SW 1271 (cell line): ENCODE data around the gene MSH5.
A peak's percentile ranks its signal among the peaks of the same experiment; 100 is the strongest.
"Not testable (repeated sequence)": the region's sequence is repeated elsewhere in the genome, so short reads cannot be mapped to it uniquely, and the experiment has no call there.

Experiments used
- DNase-seq, 2 experiments: peaks; one replicate each; lab custom pipeline; 2025; lab: John Stamatoyannopoulos, UW

MSH5 gene

GRCh38 chr6:31739639-31740396 is at the start of gene MSH5:
Gene MSH5 (plus strand): TSS chr6:31740005. CDS start chr6:31740467, 462 bp downstream.
- peak; percentile 95 to 100 for DNase-seq

GRCh38 chr6:31690231-31691077 is 49.4 kb upstream of the MSH5 start:
- no peak for DNase-seq

GRCh38 chr6:31691078-31691463 is 48.7 kb upstream of the MSH5 start:
- no peak for DNase-seq

GRCh38 chr6:31691564-31692108 is 48.2 kb upstream of the MSH5 start:
- no peak for DNase-seq

- no peak for DNase-seq
Observed at GRCh38 chr6:31692353-31692752, 47.5 kb upstream of the MSH5 start.

- DNase-seq = no peak
Observed at GRCh38 chr6:31692886-31693285, 46.9 kb upstream of the MSH5 start.

- DNase-seq = no peak
Observed at GRCh38 chr6:31693535-31693934, 46.3 kb upstream of the MSH5 start.

GRCh38 chr6:31697555-31697954 is 42.2 kb upstream of the MSH5 start:
- no peak for DNase-seq

GRCh38 chr6:31700740-31701401 is 38.9 kb upstream of the MSH5 start:
- DNase-seq = no peak

GRCh38 chr6:31701666-31702404 is 38.0 kb upstream of the MSH5 start:
- DNase-seq = no peak

GRCh38 chr6:31702405-31702818 is 37.4 kb upstream of the MSH5 start:
- DNase-seq = no peak

- DNase-seq = peak; percentile 92 to 97
Observed at GRCh38 chr6:31702819-31703716, 36.7 kb upstream of the MSH5 start, which contains the start of gene ABHD16A. Gene ABHD16A (minus strand): TSS chr6:31703324. CDS start chr6:31703281, 43 bp downstream.

- no peak for DNase-seq
Observed at GRCh38 chr6:31705931-31706330, 33.9 kb upstream of the MSH5 start.

GRCh38 chr6:31706599-31706998 is 33.2 kb upstream of the MSH5 start, which contains the start of gene LY6G6F:
Gene LY6G6F (plus strand): TSS chr6:31706866. CDS start chr6:31706907, 41 bp downstream.
- DNase-seq = no peak

GRCh38 chr6:31707701-31708100 is 32.1 kb upstream of the MSH5 start:
- DNase-seq = no peak

GRCh38 chr6:31708224-31708623 is 31.6 kb upstream of the MSH5 start:
- DNase-seq = no peak

- not testable (repeated sequence) for DNase-seq
Observed at GRCh38 chr6:31709157-31709556, 30.6 kb upstream of the MSH5 start.

GRCh38 chr6:31710523-31711219 is 29.1 kb upstream of the MSH5 start:
- no peak for DNase-seq

- DNase-seq = no peak
Observed at GRCh38 chr6:31711233-31711632, 28.6 kb upstream of the MSH5 start.

GRCh38 chr6:31712296-31712695 is 27.5 kb upstream of the MSH5 start:
- peak in 1 of 2 experiments; percentile 21 for DNase-seq
